ENCODE measurements around the gene IMP4.

Gene IMP4

DNA sequence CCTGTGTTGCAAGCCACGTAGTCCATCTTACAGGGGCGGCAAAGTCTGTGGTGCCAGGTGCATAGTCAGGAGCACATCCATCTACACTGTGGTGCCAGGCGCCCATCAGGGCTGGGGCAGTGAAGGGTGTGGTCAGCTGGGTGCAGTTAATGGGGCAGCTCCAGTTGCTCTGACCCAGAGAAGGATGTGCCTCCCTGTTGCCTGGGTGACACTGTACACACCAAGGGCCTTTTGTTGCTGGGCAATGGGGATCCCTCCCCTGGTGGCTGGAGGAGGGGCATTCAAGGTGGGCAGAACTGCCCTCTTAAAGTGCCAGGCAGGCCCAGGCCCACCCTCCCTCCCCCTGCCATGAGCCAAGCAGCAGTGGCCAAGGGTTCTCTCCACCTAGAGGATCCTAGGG is 28.3 kb upstream of the IMP4 start:
- Histone ChIP-seq H3K4me3 (ENCODE audit: insufficient read depth, low read length, poor library complexity, severe bottlenecking) (no peak overlapping the region), H3K9me3 (ENCODE audit: insufficient read depth, low read length) (no peaks in the 10 kb centered on the region), H3K27ac (ENCODE audit: low read depth, low read length) (no peak overlapping the region), H3K9me2 (replicated peaks; ENCODE audit: insufficient read depth, low read length) (no peaks in the 10 kb centered on the region), H3K27me3 (ENCODE audit: low read length) (no peaks in the 10 kb centered on the region), H4K20me1 (ENCODE audit: low read depth, low read length) (no peaks in the 10 kb centered on the region), H3K4me2 (ENCODE audit: low read depth, low read length, poor library complexity, severe bottlenecking) (no peak overlapping the region), H2AFZ (ENCODE audit: low read depth, low read length, severe bottlenecking) (no peak overlapping the region), H3K79me2 (ENCODE audit: insufficient read depth, low read length) (no peaks in the 10 kb centered on the region), H3K36me3 (ENCODE audit: low read length) (no peaks in the 10 kb centered on the region), H3K9ac (ENCODE audit: low read length) (no peak overlapping the region), H3F3A (ENCODE audit: insufficient read depth) (no peaks in the 10 kb centered on the region)
- TF ChIP-seq, protein P1, sequence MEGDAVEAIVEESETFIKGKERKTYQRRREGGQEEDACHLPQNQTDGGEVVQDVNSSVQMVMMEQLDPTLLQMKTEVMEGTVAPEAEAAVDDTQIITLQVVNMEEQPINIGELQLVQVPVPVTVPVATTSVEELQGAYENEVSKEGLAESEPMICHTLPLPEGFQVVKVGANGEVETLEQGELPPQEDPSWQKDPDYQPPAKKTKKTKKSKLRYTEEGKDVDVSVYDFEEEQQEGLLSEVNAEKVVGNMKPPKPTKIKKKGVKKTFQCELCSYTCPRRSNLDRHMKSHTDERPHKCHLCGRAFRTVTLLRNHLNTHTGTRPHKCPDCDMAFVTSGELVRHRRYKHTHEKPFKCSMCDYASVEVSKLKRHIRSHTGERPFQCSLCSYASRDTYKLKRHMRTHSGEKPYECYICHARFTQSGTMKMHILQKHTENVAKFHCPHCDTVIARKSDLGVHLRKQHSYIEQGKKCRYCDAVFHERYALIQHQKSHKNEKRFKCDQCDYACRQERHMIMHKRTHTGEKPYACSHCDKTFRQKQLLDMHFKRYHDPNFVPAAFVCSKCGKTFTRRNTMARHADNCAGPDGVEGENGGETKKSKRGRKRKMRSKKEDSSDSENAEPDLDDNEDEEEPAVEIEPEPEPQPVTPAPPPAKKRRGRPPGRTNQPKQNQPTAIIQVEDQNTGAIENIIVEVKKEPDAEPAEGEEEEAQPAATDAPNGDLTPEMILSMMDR (IDR thresholded peaks at IDR 0.05; ENCODE audit: insufficient read depth, low read length, poor library complexity, severe bottlenecking), result no peak
- no peak for TF ChIP-seq EZH2phosphoT487 (conservative IDR thresholded peaks at IDR 0.05; ENCODE audit: low read length)

DNA sequence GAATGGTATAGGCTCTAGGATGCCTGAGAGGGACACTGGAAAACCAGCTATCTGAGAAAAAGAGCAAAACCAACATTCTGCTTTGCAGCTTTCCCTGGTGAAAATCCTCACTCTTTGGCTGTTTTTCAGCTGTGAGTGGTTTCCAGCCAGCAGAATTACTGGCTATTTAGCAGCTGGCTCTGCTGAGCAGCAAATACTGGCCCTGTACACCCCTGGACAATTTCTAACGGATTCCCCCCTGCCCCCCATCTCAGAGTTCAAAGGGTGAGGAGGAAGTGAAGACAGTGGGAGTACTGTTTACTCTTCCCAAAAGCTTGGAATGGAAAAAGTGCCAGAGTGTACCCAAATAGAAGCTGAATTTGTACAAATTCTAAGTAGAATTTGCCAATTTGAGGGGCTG is 26.1 kb upstream of the IMP4 start:
- H3K9ac ChIP-seq (ENCODE audit: low read length), result no peak overlapping the region
- no peak overlapping the region for H3K4me3 ChIP-seq (ENCODE audit: insufficient read depth, low read length, poor library complexity, severe bottlenecking)
- H3K27me3 ChIP-seq (ENCODE audit: low read length), result no peaks in the 10 kb centered on the region
- H3K79me2 ChIP-seq (ENCODE audit: insufficient read depth, low read length), result no peaks in the 10 kb centered on the region
- no peak overlapping the region for H3K27ac ChIP-seq (ENCODE audit: low read depth, low read length)
- H3K36me3 ChIP-seq (ENCODE audit: low read length), result no peaks in the 10 kb centered on the region
- no peak for TF ChIP-seq EZH2phosphoT487 (conservative IDR thresholded peaks at IDR 0.05; ENCODE audit: low read length)
- TF ChIP-seq, protein P1 (IDR thresholded peaks at IDR 0.05; ENCODE audit: insufficient read depth, low read length, poor library complexity, severe bottlenecking), result no peak
- no peaks in the 10 kb centered on the region for H3F3A ChIP-seq (ENCODE audit: insufficient read depth)
- no peak overlapping the region for H3K4me2 ChIP-seq (ENCODE audit: low read depth, low read length, poor library complexity, severe bottlenecking)
- H3K9me3 ChIP-seq (ENCODE audit: insufficient read depth, low read length), result no peaks in the 10 kb centered on the region
- H4K20me1 ChIP-seq (ENCODE audit: low read depth, low read length), result no peaks in the 10 kb centered on the region
- no peaks in the 10 kb centered on the region for H3K9me2 ChIP-seq (replicated peaks; ENCODE audit: insufficient read depth, low read length)
- no peak overlapping the region for H2AFZ ChIP-seq (ENCODE audit: low read depth, low read length, severe bottlenecking)

DNA sequence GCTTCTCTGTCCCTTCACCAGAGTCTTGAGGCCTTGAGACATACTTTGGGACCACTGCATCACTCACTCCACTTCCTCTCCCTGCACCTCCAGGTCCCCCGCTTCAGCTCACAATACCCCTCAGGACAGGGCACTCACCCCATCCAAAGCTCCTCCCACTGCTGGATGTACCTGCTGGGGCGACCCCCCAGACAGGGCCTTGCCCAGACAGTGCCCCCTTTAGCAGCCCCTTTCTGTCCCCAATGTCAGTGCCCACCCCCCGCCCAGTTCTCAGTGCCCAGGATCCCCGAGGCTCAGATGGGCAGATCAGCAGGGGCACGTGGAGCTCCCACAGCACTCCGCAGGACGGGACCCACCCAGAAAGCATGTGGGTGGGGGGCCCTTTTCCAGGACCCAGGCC is 23.8 kb upstream of the IMP4 start:
- H3K4me2 ChIP-seq (ENCODE audit: low read depth, low read length, poor library complexity, severe bottlenecking), result no peak overlapping the region
- H4K20me1 ChIP-seq (ENCODE audit: low read depth, low read length), result no peaks in the 10 kb centered on the region
- H3K4me3 ChIP-seq (ENCODE audit: insufficient read depth, low read length, poor library complexity, severe bottlenecking), result no peak overlapping the region
- H2AFZ ChIP-seq (ENCODE audit: low read depth, low read length, severe bottlenecking), result no peak overlapping the region
- TF ChIP-seq, protein P1 (IDR thresholded peaks at IDR 0.05; ENCODE audit: insufficient read depth, low read length, poor library complexity, severe bottlenecking), result no peak
- no peak for TF ChIP-seq EZH2phosphoT487 (conservative IDR thresholded peaks at IDR 0.05; ENCODE audit: low read length)
- H3F3A ChIP-seq (ENCODE audit: insufficient read depth), result no peaks in the 10 kb centered on the region
- H3K36me3 ChIP-seq (ENCODE audit: low read length), result no peaks in the 10 kb centered on the region
- no peaks in the 10 kb centered on the region for H3K27me3 ChIP-seq (ENCODE audit: low read length)
- H3K27ac ChIP-seq (ENCODE audit: low read depth, low read length), result no peak overlapping the region
- no peaks in the 10 kb centered on the region for H3K79me2 ChIP-seq (ENCODE audit: insufficient read depth, low read length)
- H3K9me2 ChIP-seq (replicated peaks; ENCODE audit: insufficient read depth, low read length), result no peaks in the 10 kb centered on the region
- H3K9ac ChIP-seq (ENCODE audit: low read length), result no peak overlapping the region
- H3K9me3 ChIP-seq (ENCODE audit: insufficient read depth, low read length), result no peaks in the 10 kb centered on the region

All from SU-DHL-6 (cell line).